Trophoblast cell (in vitro differentiated cells and primary cell): ENCODE data around the gene ASB6.
A peak's percentile ranks its signal among the peaks of the same experiment; 100 is the strongest.

Experiments
- DNase-seq, 2 donors: peaks; one replicate each; pipeline ENCODE4 v3.0.0-alpha.2; 2016
- H2AFZ ChIP-seq: 2 replicates; pipeline ENCODE4 v1.6.1; 2013; ENCODE audit warnings: low read length, moderate library complexity, mild to moderate bottlenecking; ENCODE audit not compliant: insufficient read depth, poor library complexity
- H2AK5ac ChIP-seq: 2 replicates; pipeline ENCODE4 v1.6.1; 2013; ENCODE audit warnings: mild to moderate bottlenecking, low read length
- H2BK120ac ChIP-seq: 2 replicates; pipeline ENCODE4 v1.6.1; 2013; ENCODE audit warnings: low read length, mild to moderate bottlenecking, moderate library complexity; ENCODE audit not compliant: insufficient read depth, poor library complexity
- H2BK12ac ChIP-seq: 2 replicates; pipeline ENCODE4 v1.6.1; 2013; ENCODE audit warnings: mild to moderate bottlenecking, low read length, moderate library complexity
- H2BK5ac ChIP-seq: 2 replicates; pipeline ENCODE4 v1.6.1; 2013; ENCODE audit warnings: low read length, low read depth, moderate library complexity, mild to moderate bottlenecking; ENCODE audit not compliant: poor library complexity
- H3K14ac ChIP-seq: 2 replicates; pipeline ENCODE4 v1.6.1; 2013; ENCODE audit warnings: mild to moderate bottlenecking, low read length
- H3K18ac ChIP-seq: 2 replicates; pipeline ENCODE4 v1.6.1; 2013; ENCODE audit warnings: mild to moderate bottlenecking, low read length
- H3K23ac ChIP-seq: 2 replicates; pipeline ENCODE4 v1.6.1; 2013; ENCODE audit warnings: low read length
- H3K27ac ChIP-seq: 2 replicates; pipeline ENCODE4 v1.5.1; 2013; ENCODE audit warnings: low read depth, mild to moderate bottlenecking, inconsistent platforms, low read length, moderate library complexity
- H3K27me3 ChIP-seq: 2 replicates; pipeline ENCODE4 v1.6.1; 2013; ENCODE audit warnings: inconsistent platforms, mild to moderate bottlenecking, low read length, moderate library complexity; ENCODE audit not compliant: insufficient read depth
- H3K36me3 ChIP-seq, 2 experiments: 1 replicate in 1 of 2; 2 replicates in 1 of 2; pipeline ENCODE4 v1.6.1; 2013; ENCODE audit warnings: low read length in 2 of 2, mild to moderate bottlenecking in 2 of 2, moderate library complexity in 1 of 2; ENCODE audit not compliant: insufficient read depth in 2 of 2, control insufficient read depth in 1 of 2
- H3K4ac ChIP-seq: 2 replicates; pipeline ENCODE4 v1.6.1; 2013; ENCODE audit warnings: low read depth, mild to moderate bottlenecking, low read length, moderate library complexity
- H3K4me1 ChIP-seq, 2 experiments: 1 replicate in 1 of 2; 2 replicates in 1 of 2; pipeline ENCODE4 v1.6.1; 2013; ENCODE audit warnings: low read length in 2 of 2, mild to moderate bottlenecking in 2 of 2, moderate library complexity in 1 of 2; ENCODE audit not compliant: insufficient read depth in 2 of 2, control insufficient read depth in 1 of 2
- H3K4me2 ChIP-seq: 2 replicates; pipeline ENCODE4 v1.6.1; 2013; ENCODE audit warnings: inconsistent platforms, mild to moderate bottlenecking, low read length, moderate library complexity
- H3K4me3 ChIP-seq: 2 replicates; pipeline ENCODE4 v1.5.1; 2013; ENCODE audit warnings: mild to moderate bottlenecking, low read depth, low read length, inconsistent platforms
- H3K79me1 ChIP-seq: one replicate; pipeline ENCODE4 v1.6.1; 2013; ENCODE audit warnings: low read length
- H3K79me2 ChIP-seq: 2 replicates; pipeline ENCODE4 v1.6.1; 2013; ENCODE audit warnings: low read length, mild to moderate bottlenecking; ENCODE audit not compliant: control insufficient read depth, insufficient read depth, poor library complexity
- H3K9ac ChIP-seq: 2 replicates; pipeline ENCODE4 v1.6.1; 2013; ENCODE audit warnings: mild to moderate bottlenecking, low read length
- H3K9me3 ChIP-seq: 2 replicates; pipeline ENCODE4 v1.6.1; 2013; ENCODE audit warnings: low read depth, mild to moderate bottlenecking, control low read depth, inconsistent platforms, low read length; ENCODE audit not compliant: insufficient read depth
- H4K12ac ChIP-seq: 2 replicates; pipeline ENCODE4 v1.6.1; 2013; ENCODE audit warnings: low read depth, mild to moderate bottlenecking, low read length, moderate library complexity
- H4K8ac ChIP-seq: 2 replicates; pipeline ENCODE4 v1.6.1; 2013; ENCODE audit warnings: low read depth, mild to moderate bottlenecking, low read length, moderate library complexity
- H4K91ac ChIP-seq: one replicate; pipeline ENCODE4 v1.6.1; 2013; ENCODE audit warnings: low read depth, mild to moderate bottlenecking, low read length, moderate library complexity
- WGBS: extraction: QIAGEN DNeasy Blood & Tissue Kit; methylation state at CpG from one replicate; pipeline ENCODE4 v1.1.7; 2013; ENCODE audit warnings: missing lambda C conversion rate; ENCODE audit not compliant: insufficient read length, insufficient coverage; ENCODE audit errors: extremely low coverage; 5-methylcytosine and 5-hydroxymethylcytosine counted together

Gene ASB6

DNA sequence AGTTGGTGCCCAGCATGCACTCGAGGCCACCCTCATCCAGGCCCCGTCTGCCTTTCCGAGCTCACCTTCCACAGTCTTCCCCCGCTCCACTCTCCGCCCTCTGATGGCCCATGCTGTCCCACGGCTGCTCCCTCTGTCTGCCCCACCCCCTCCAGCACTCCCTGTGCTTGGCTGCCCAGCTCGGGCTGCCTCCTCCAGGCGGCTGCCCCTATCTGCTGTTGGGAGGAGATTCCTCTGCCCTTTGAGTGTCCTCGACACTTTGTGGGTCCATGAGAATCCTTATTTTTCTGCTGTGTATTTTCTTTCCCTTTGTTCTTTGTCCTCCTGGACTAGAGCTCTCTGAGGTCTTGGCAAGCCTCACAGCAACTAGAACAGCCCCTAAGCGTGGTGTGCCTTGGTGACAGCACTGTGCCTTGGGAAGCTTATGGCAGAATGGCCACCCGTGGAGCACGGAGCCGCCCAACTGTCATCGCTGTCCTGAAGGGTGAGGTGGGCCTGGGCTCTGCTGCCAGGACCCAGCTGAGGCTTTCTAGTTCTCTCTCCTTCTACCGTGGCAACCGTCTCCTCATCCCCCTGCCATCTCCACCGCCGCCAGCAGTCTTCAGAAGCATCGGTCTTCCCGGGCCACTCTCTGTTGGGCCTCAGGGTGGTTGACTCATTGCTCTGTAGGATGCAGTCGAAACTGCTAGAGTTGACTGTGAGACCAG is 10.8 kb downstream of the ASB6 start:
- Histone ChIP-seq H2AFZ (no peak overlapping the region), H3K9me3 (peaks cover 4% of the 10 kb centered on the region), H2BK5ac (no peak overlapping the region), H3K36me3 (peaks cover 50 to 56% of the 10 kb centered on the region in 2 experiments), H3K79me2 (peaks cover 22% of the 10 kb centered on the region), H3K27ac (no peak overlapping the region), H3K4me3 (no peak overlapping the region), H4K8ac (no peak overlapping the region), H3K4ac (peak overlapping the region; percentile 82), H3K23ac (no peak overlapping the region), H3K4me1 (peaks cover 10 to 16% of the 10 kb centered on the region in 2 experiments), H2BK120ac (no peak overlapping the region), H3K14ac (no peak overlapping the region), H2AK5ac (no peak overlapping the region), H3K4me2 (no peak overlapping the region), H3K79me1 (peaks cover 7% of the 10 kb centered on the region), H3K27me3 (no peaks in the 10 kb centered on the region), H4K91ac (no peak overlapping the region), H2BK12ac (no peak overlapping the region), H4K12ac (no peak overlapping the region), H3K9ac (no peak overlapping the region), H3K18ac (no peak overlapping the region)
- peak; percentile 45 to 63 for DNase-seq
- WGBS = no CpG with 5 or more reads among the region's 21 CpGs

DNA sequence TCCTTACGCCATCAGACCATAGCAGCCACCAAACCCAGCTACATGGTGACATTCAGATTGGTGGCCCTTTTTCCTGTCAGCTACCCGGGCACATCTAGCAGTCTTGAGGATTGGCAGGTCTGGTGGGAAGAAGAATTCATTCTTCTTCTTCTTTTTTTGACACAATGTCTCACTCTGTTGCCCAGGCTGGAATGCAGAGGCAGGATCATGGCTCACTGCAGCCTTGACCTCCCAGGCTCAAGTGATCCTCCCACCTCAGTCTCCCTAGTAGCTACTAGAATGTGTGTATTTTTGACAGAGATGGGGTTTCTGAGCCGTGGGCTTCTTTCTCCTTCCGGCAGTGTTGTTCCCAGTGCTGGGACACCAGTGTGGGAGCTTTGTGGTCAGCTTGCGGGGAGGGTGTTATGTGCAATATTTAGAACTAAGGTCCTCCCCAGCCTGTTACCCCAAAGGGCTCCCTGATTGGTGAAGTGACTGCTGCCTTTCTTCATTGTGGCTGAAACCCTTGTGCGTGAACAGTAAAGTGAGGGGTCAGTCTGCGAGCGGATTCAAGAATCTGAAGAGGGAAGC is 12.6 kb downstream of the ASB6 start:
- H3K4me1 ChIP-seq = peaks cover 10 to 16% of the 10 kb centered on the region in 2 experiments
- peaks cover 10% of the 10 kb centered on the region for H3K79me1 ChIP-seq
- H2BK5ac ChIP-seq = no peak overlapping the region
- no peak overlapping the region for H2BK12ac ChIP-seq
- no peak overlapping the region for H3K23ac ChIP-seq
- DNase-seq = no peak
- H3K9me3 ChIP-seq = peaks cover 4% of the 10 kb centered on the region
- H4K12ac ChIP-seq = no peak overlapping the region
- peak overlapping the region; percentile 95 for H3K4ac ChIP-seq
- no peak overlapping the region for H2AFZ ChIP-seq
- H4K91ac ChIP-seq = no peak overlapping the region
- H3K79me2 ChIP-seq = peaks cover 23% of the 10 kb centered on the region
- no peak overlapping the region for H3K14ac ChIP-seq
- peaks cover 35 to 41% of the 10 kb centered on the region in 2 experiments for H3K36me3 ChIP-seq
- H3K4me2 ChIP-seq = no peak overlapping the region
- H3K27ac ChIP-seq = no peak overlapping the region
- H3K9ac ChIP-seq = no peak overlapping the region
- H3K4me3 ChIP-seq = no peak overlapping the region
- no peak overlapping the region for H2BK120ac ChIP-seq
- H4K8ac ChIP-seq = no peak overlapping the region
- H3K18ac ChIP-seq = no peak overlapping the region
- no peaks in the 10 kb centered on the region for H3K27me3 ChIP-seq
- no peak overlapping the region for H2AK5ac ChIP-seq
- no CpG with 5 or more reads among the region's 8 CpGs for WGBS

GRCh38 chr9:129628709-129629108 is 13.2 kb downstream of the ASB6 start:
- Histone ChIP-seq H4K8ac (no peak overlapping the region), H3K4me1 (peaks cover 10 to 16% of the 10 kb centered on the region in 2 experiments), H3K36me3 (peaks cover 30 to 35% of the 10 kb centered on the region in 2 experiments), H2AFZ (no peak overlapping the region), H3K4ac (peak overlapping the region; percentile 95), H3K4me2 (no peak overlapping the region), H2AK5ac (no peak overlapping the region), H2BK5ac (no peak overlapping the region), H3K23ac (no peak overlapping the region), H3K79me2 (peaks cover 23% of the 10 kb centered on the region), H3K79me1 (peaks cover 10% of the 10 kb centered on the region), H3K27ac (no peak overlapping the region), H3K9me3 (peaks cover 4% of the 10 kb centered on the region), H3K4me3 (no peak overlapping the region), H4K12ac (no peak overlapping the region), H3K18ac (no peak overlapping the region), H3K9ac (no peak overlapping the region), H2BK12ac (no peak overlapping the region), H3K27me3 (no peaks in the 10 kb centered on the region), H3K14ac (no peak overlapping the region), H4K91ac (no peak overlapping the region), H2BK120ac (no peak overlapping the region)
- no peak for DNase-seq
- no CpG with 5 or more reads among the region's 6 CpGs for WGBS

DNA sequence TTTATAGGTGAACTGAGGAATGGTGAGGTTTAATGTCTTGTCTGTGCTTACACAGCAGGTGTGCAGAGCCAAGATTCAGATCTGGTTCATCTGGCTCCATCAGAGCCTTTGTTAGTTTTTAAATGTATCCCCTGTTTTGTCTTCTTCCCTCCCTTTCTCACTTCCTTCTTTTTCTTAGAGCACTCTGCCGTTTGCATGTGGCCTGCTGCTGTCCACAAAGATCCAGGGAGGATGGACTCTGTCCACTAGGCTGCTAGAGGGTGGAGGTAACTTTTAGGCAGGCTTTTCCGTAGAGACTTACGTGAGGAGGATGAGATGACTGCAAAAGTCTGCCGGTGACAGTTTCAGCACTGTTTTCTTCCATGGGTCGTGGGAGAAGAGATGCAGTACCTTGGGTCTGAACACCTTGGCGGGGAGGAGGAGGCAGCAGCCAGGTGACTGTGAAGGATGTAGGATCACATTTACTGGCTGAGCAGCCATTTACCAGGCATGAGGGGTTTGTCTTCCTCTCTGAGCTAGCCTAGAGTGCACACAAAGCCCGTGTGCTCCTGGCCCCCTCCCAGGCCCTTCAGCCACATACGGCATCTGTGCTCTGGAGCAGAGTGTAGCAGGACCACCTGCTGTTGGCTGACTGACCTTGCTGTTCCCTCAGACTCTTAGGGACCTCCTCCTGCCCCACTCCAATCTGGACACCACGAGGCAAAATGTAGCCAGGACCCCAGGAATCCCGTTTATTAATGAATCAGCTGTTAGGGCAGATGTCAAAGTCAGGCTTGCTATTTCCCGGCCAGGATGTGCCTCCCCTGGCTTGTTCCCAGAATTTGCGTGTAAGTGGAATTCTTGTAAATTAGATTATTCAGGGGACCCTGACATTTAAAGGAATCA is 14.2 kb downstream of the ASB6 start:
- Histone ChIP-seq H3K79me2 (peaks cover 23% of the 10 kb centered on the region), H3K23ac (no peak overlapping the region), H4K12ac (no peak overlapping the region), H3K14ac (no peak overlapping the region), H3K4me2 (peak overlapping the region; percentile 88), H3K4me3 (no peak overlapping the region), H4K91ac (no peak overlapping the region), H2AK5ac (no peak overlapping the region), H3K27ac (no peak overlapping the region), H3K36me3 (peaks cover 21 to 26% of the 10 kb centered on the region in 2 experiments), H3K4ac (peak overlapping the region; percentile 95), H3K4me1 (peaks cover 10 to 16% of the 10 kb centered on the region in 2 experiments), H3K9ac (no peak overlapping the region), H4K8ac (no peak overlapping the region), H2BK5ac (no peak overlapping the region), H3K27me3 (no peaks in the 10 kb centered on the region), H2BK12ac (no peak overlapping the region), H2BK120ac (no peak overlapping the region), H3K79me1 (peaks cover 10% of the 10 kb centered on the region), H2AFZ (no peak overlapping the region), H3K9me3 (peaks cover 4% of the 10 kb centered on the region), H3K18ac (no peak overlapping the region)
- no peak for DNase-seq
- WGBS = no CpG with 5 or more reads among the region's 12 CpGs
